Mesenchymal stem cell (in vitro differentiated cells and primary cell): ENCODE data around the gene NEUROD6.

Experiments
- DNase-seq: peaks from one replicate; pipeline ENCODE4 v3.0.0-alpha.2; 2013
- H2AFZ ChIP-seq: one replicate; pipeline ENCODE4 v1.6.1; 2013; ENCODE audit warnings: low read depth, mild to moderate bottlenecking, control low read depth, inconsistent platforms, low read length, moderate library complexity
- H2AK5ac ChIP-seq: 2 replicates; pipeline ENCODE4 v1.6.1; 2013; ENCODE audit warnings: low read length, moderate library complexity, mild to moderate bottlenecking, inconsistent platforms; ENCODE audit not compliant: severe bottlenecking
- H2BK120ac ChIP-seq: one replicate; pipeline ENCODE4 v1.6.1; 2013; ENCODE audit warnings: low read depth, mild to moderate bottlenecking, inconsistent platforms, low read length, moderate library complexity
- H2BK12ac ChIP-seq, 2 experiments: one replicate each; pipeline ENCODE4 v1.6.1; 2013; ENCODE audit warnings: inconsistent platforms in 2 of 2, low read length in 2 of 2, mild to moderate bottlenecking in 2 of 2, moderate library complexity in 2 of 2, control low read depth in 1 of 2
- H2BK15ac ChIP-seq: one replicate; pipeline ENCODE4 v1.6.1; 2013; ENCODE audit warnings: mild to moderate bottlenecking, low read depth, inconsistent platforms; ENCODE audit not compliant: poor library complexity, severe bottlenecking
- H2BK5ac ChIP-seq: 2 replicates; pipeline ENCODE4 v1.6.1; 2013; ENCODE audit warnings: low read depth, mild to moderate bottlenecking, low read length, control low read depth, inconsistent platforms; ENCODE audit not compliant: poor library complexity, severe bottlenecking
- H3K14ac ChIP-seq, 2 experiments: one replicate each; pipeline ENCODE4 v1.6.1; 2013; ENCODE audit warnings: inconsistent platforms in 2 of 2, low read length in 2 of 2, control low read depth in 1 of 2, mild to moderate bottlenecking in 1 of 2, moderate library complexity in 1 of 2
- H3K18ac ChIP-seq, 2 experiments: one replicate each; pipeline ENCODE4 v1.6.1; 2013; ENCODE audit warnings: inconsistent platforms in 2 of 2, low read length in 2 of 2, control low read depth in 1 of 2, low read depth in 1 of 2, mild to moderate bottlenecking in 1 of 2
- H3K23ac ChIP-seq, 2 experiments: one replicate each; pipeline ENCODE4 v1.6.1; 2013; ENCODE audit warnings: inconsistent platforms in 2 of 2, low read length in 2 of 2, mild to moderate bottlenecking in 2 of 2, moderate library complexity in 2 of 2, control low read depth in 1 of 2
- H3K27ac ChIP-seq: 2 replicates; pipeline ENCODE4 v1.5.1; 2013; ENCODE audit warnings: mild to moderate bottlenecking, moderate library complexity, low read length, control low read depth, inconsistent platforms; ENCODE audit not compliant: poor library complexity, severe bottlenecking
- H3K27me3 ChIP-seq, 2 experiments: 2 replicates each; pipeline versions ENCODE4 v1.6.1 to v1.7.0; 2013; ENCODE audit warnings: low read length in 2 of 2, mild to moderate bottlenecking in 2 of 2, moderate library complexity in 2 of 2, control low read depth in 1 of 2, inconsistent platforms in 1 of 2; ENCODE audit not compliant: control insufficient read depth in 1 of 2, insufficient read depth in 1 of 2
- H3K36me3 ChIP-seq, 2 experiments: 2 replicates each; pipeline versions ENCODE4 v1.6.1 to v1.7.0; 2013; ENCODE audit warnings: low read length in 2 of 2, control low read depth in 1 of 2, inconsistent platforms in 1 of 2, low read depth in 1 of 2, mild to moderate bottlenecking in 1 of 2; ENCODE audit not compliant: insufficient read depth in 2 of 2, control insufficient read depth in 1 of 2
- H3K4ac ChIP-seq, 2 experiments: one replicate each; pipeline ENCODE4 v1.6.1; 2013; ENCODE audit warnings: inconsistent platforms in 2 of 2, low read length in 2 of 2, mild to moderate bottlenecking in 2 of 2, moderate library complexity in 2 of 2, control low read depth in 1 of 2, low read depth in 1 of 2
- H3K4me1 ChIP-seq: 2 replicates; pipeline ENCODE4 v1.6.1; 2013; ENCODE audit warnings: low read depth, low read length, control low read depth; ENCODE audit not compliant: control insufficient read depth, insufficient read depth
- H3K4me2 ChIP-seq: 2 replicates; pipeline ENCODE4 v1.6.1; 2013; ENCODE audit warnings: low read length, mild to moderate bottlenecking, inconsistent platforms; ENCODE audit not compliant: poor library complexity, severe bottlenecking
- H3K4me3 ChIP-seq, 2 experiments: 2 replicates each; pipeline versions ENCODE4 v1.5.1 to v1.7.0; 2013; ENCODE audit warnings: low read length in 2 of 2, mild to moderate bottlenecking in 2 of 2, control low read depth in 1 of 2, low read depth in 1 of 2; ENCODE audit not compliant: insufficient read depth in 1 of 2
- H3K79me1 ChIP-seq: replicated peaks from 2 replicates; pipeline ENCODE4 v1.6.1; 2013; ENCODE audit warnings: mild to moderate bottlenecking, control low read depth, low read length, inconsistent platforms; ENCODE audit not compliant: poor library complexity, severe bottlenecking
- H3K9ac ChIP-seq: 2 replicates; pipeline ENCODE4 v1.7.0; 2013; ENCODE audit warnings: mild to moderate bottlenecking, low read length, moderate library complexity
- H3K9me3 ChIP-seq: 2 replicates; pipeline ENCODE4 v1.7.0; 2013; ENCODE audit warnings: mild to moderate bottlenecking, low read length; ENCODE audit not compliant: control insufficient read depth
- H4K8ac ChIP-seq: one replicate; pipeline ENCODE4 v1.6.1; 2013; ENCODE audit warnings: inconsistent platforms, mild to moderate bottlenecking, low read length, moderate library complexity
- H4K91ac ChIP-seq: one replicate; pipeline ENCODE4 v1.6.1; 2013; ENCODE audit warnings: mild to moderate bottlenecking, low read length, inconsistent platforms
- WGBS: methylation state at CpG from one replicate; pipeline ENCODE4 v1.1.7; 2013; ENCODE audit warnings: mixed read lengths; 5-methylcytosine and 5-hydroxymethylcytosine counted together

The NEUROD6 gene

DNA sequence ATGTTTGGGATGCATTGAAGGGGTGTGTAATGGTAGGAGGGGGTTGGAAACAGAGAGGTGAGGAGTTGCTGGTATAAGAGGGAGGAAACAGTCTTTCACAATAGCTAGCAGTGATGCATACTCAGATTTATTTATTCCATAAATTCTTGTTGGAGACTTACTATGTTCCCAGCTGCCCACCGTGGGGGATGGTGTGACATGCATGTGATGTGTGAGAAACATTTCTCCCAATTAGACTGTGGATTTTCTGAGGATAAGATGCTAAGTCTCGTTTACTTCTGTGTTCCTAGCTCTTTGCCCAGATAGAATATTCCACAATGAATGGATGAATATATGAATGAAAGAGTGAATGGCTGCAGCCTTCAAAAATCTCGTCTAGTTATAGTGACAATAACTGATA lies 23.0 kb upstream of the NEUROD6 start:
- no peak overlapping the region for H2AK5ac ChIP-seq
- 79% methylated on average over 3 of the region's 3 CpGs for WGBS

DNA sequence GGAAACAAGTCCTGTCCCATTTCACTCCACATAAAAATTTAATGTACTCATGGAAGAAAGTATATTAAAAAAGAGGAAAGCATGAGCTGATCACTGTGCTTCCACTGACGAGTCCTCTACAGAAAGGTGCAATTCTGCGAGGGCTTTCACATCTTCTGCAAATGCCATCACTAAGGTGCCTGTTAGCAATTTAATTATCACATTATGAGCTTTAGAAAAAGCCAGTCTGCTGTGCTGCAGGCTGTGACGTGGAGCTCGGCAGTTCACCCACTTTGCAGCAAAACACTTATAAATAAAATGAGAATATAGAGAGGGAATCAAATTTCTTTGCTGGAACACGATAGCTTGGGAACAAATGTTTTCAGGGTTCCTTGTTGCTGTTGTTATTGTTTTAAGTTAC lies 22.5 kb upstream of the NEUROD6 start:
- 86% methylated on average over 3 of the region's 5 CpGs for WGBS
- no peak overlapping the region for H3K9ac ChIP-seq
- no peaks in the 10 kb centered on the region for H3K9me3 ChIP-seq

More for the DNA sequence above, 23.0 kb upstream of the NEUROD6 start:
- Histone ChIP-seq H3K79me1 (no peaks in the 10 kb centered on the region), H3K4ac (no peak overlapping the region), H2BK15ac (no peak overlapping the region), H3K18ac (no peak overlapping the region), H4K91ac (no peak overlapping the region), H3K36me3 (no peaks in the 10 kb centered on the region), H2BK120ac (no peak overlapping the region), H3K9me3 (no peaks in the 10 kb centered on the region), H3K4me3 (no peak overlapping the region), H2AFZ (no peak overlapping the region), H3K27ac (no peak overlapping the region), H3K23ac (no peak overlapping the region), H3K4me2 (no peak overlapping the region), H4K8ac (no peak overlapping the region), H3K14ac (no peak overlapping the region), H2BK12ac (no peak overlapping the region), H3K27me3 (peaks cover 3 to 28% of the 10 kb centered on the region in 2 experiments), H3K4me1 (no peaks in the 10 kb centered on the region), H3K9ac (no peak overlapping the region), H2BK5ac (no peak overlapping the region)
- no peak for DNase-seq

DNA sequence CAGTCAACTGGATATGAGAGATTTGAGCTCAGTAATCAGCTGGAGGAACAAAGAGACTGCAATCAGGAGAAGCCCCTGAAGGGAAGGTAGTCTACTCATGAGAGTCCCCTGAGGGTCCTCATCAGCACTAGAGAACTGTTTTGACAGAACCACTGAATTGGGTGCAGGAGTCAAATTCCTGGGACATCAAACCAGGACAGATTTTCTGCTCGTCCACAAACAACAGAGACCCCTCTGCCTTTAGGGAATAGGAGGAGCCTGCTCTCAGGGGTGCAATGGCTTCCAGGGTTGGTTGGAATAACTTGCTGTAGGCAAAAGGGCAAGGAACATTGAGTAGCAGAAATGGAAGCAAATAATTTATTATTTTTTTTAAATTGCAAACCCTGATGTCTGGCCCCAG lies 21.9 kb upstream of the NEUROD6 start:
- Histone ChIP-seq H3K27me3 (peaks cover 3 to 29% of the 10 kb centered on the region in 2 experiments), H3K79me1 (no peaks in the 10 kb centered on the region), H3K4me3 (no peak overlapping the region), H3K27ac (no peak overlapping the region), H3K36me3 (no peaks in the 10 kb centered on the region), H2BK15ac (no peak overlapping the region), H3K23ac (no peak overlapping the region), H2AK5ac (no peak overlapping the region), H2BK12ac (no peak overlapping the region), H3K14ac (no peak overlapping the region), H4K91ac (no peak overlapping the region), H3K18ac (no peak overlapping the region), H2BK120ac (no peak overlapping the region), H3K4ac (no peak overlapping the region), H3K4me1 (no peaks in the 10 kb centered on the region), H2AFZ (no peak overlapping the region), H4K8ac (no peak overlapping the region), H2BK5ac (no peak overlapping the region), H3K9me3 (no peaks in the 10 kb centered on the region), H3K9ac (no peak overlapping the region), H3K4me2 (no peak overlapping the region)
- no peak for DNase-seq
- WGBS: 83% methylated on average over 1 of the region's 1 CpG

More for the DNA sequence above, 22.5 kb upstream of the NEUROD6 start:
- no peak overlapping the region for H2AK5ac ChIP-seq
- H4K8ac ChIP-seq: no peak overlapping the region
- no peak overlapping the region for H3K27ac ChIP-seq
- H3K4me3 ChIP-seq: no peak overlapping the region
- no peak overlapping the region for H3K18ac ChIP-seq
- no peak overlapping the region for H3K4me2 ChIP-seq
- no peak overlapping the region for H2AFZ ChIP-seq
- peaks cover 3 to 29% of the 10 kb centered on the region in 2 experiments for H3K27me3 ChIP-seq
- H3K4me1 ChIP-seq: no peaks in the 10 kb centered on the region
- H3K14ac ChIP-seq: no peak overlapping the region
- H2BK120ac ChIP-seq: no peak overlapping the region
- H2BK12ac ChIP-seq: no peak overlapping the region
- no peak for DNase-seq
- H4K91ac ChIP-seq: no peak overlapping the region
- no peak overlapping the region for H3K4ac ChIP-seq
- H3K79me1 ChIP-seq: no peaks in the 10 kb centered on the region
- H2BK15ac ChIP-seq: no peak overlapping the region
- no peak overlapping the region for H3K23ac ChIP-seq
- no peaks in the 10 kb centered on the region for H3K36me3 ChIP-seq
- H2BK5ac ChIP-seq: no peak overlapping the region

DNA sequence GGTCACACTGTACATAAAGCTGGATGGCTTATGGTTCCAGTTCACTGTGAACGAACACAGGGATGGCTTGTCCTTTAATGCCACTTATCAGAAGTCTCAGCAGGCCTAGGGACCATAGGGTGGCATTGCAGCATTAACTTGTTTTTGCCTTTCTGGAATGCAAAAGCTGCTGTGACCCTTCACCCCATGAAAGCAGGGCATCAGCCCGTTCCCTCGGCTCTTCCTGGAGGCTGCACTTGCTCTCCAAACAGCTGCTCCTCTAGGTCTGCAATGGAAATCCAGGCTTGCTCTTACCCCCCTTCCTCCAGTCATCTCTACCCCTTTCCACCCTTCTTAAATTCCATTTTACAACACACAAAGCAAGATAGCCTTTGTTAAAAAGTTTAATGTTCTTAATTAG lies 17.9 kb upstream of the NEUROD6 start:
- H2AFZ ChIP-seq: no peak overlapping the region
- 72% methylated on average over 3 of the region's 3 CpGs for WGBS

More for the DNA sequence above, 17.9 kb upstream of the NEUROD6 start:
- Histone ChIP-seq H3K9ac (no peak overlapping the region), H3K4me1 (no peaks in the 10 kb centered on the region), H3K23ac (no peak overlapping the region), H3K27me3 (peaks cover 0 to 9% of the 10 kb centered on the region in 2 experiments), H3K18ac (no peak overlapping the region), H4K8ac (no peak overlapping the region), H2AK5ac (no peak overlapping the region), H3K36me3 (no peaks in the 10 kb centered on the region), H2BK5ac (no peak overlapping the region), H3K4me3 (no peak overlapping the region), H3K4me2 (no peak overlapping the region), H3K79me1 (no peaks in the 10 kb centered on the region), H3K14ac (no peak overlapping the region), H3K27ac (no peak overlapping the region), H4K91ac (no peak overlapping the region), H3K9me3 (peaks cover 4% of the 10 kb centered on the region), H2BK120ac (no peak overlapping the region), H2BK12ac (no peak overlapping the region), H2BK15ac (no peak overlapping the region), H3K4ac (no peak overlapping the region)
- DNase-seq: no peak
